HepG2 (cell line): ENCODE data around the gene FAS. TPM values are rescaled to one million over a fixed set of nuclear protein-coding genes. Genes with fewer than 3 reads are reported as not detected.

Experiments used
- CCAR2 ChIP-seq: fragments of 200-400 bp; formaldehyde crosslinking; optimal IDR thresholded peaks from 2 replicates; pipeline ENCODE3; 2018; ENCODE audit warnings: low read depth, mild to moderate bottlenecking, low read length, moderate library complexity
- FOXK1 ChIP-seq: sonication (generic); formaldehyde crosslinking; IDR thresholded peaks from 2 replicates; pipeline ENCODE4 v1.4.0; 2020; ENCODE audit warnings: low read depth, missing genetic modification reagents, borderline replicate concordance
- HNRNPUL1 ChIP-seq: fragments of 200-400 bp; formaldehyde crosslinking; IDR thresholded peaks from 2 replicates; pipeline ENCODE4 v1.6.1; 2017; ENCODE audit warnings: low read depth, mild to moderate bottlenecking, low read length, moderate library complexity
- KLF6 ChIP-seq: IDR thresholded peaks from 2 replicates; pipeline ENCODE4 v1.8.0; 2016; ENCODE audit warnings: missing biosample characterization, missing genetic modification reagents
- MEIS2 ChIP-seq: sonication (generic); formaldehyde crosslinking; IDR thresholded peaks from 2 replicates; pipeline ENCODE4 v1.9.0; 2021; ENCODE audit warnings: mild to moderate bottlenecking, missing genetic modification reagents
- NFYB ChIP-seq: sonication (generic); formaldehyde crosslinking; IDR thresholded peaks from 2 replicates; pipeline ENCODE4 v1.4.0; 2020; ENCODE audit warnings: missing genetic modification reagents
- NKX3-1 ChIP-seq: sonication (generic); formaldehyde crosslinking; IDR thresholded peaks from 2 replicates; pipeline ENCODE4 v1.5.0; 2020; ENCODE audit warnings: missing genetic modification reagents
- NPAS2 ChIP-seq: sonication (generic); formaldehyde crosslinking; IDR thresholded peaks from 2 replicates; pipeline ENCODE4 v1.8.0; 2022; ENCODE audit warnings: mild to moderate bottlenecking, missing genetic modification reagents, borderline replicate concordance
- NR2F2 ChIP-seq: IDR thresholded peaks from 2 replicates; pipeline ENCODE4 v1.6.1; 2012; ENCODE audit warnings: low read depth, inconsistent platforms, borderline replicate concordance
- PHF20 ChIP-seq: sonication (generic); formaldehyde crosslinking; IDR thresholded peaks from 2 replicates; pipeline ENCODE4 v1.5.0; 2020; ENCODE audit warnings: mild to moderate bottlenecking, missing genetic modification reagents
- TBX2 ChIP-seq: sonication (generic); formaldehyde crosslinking; IDR thresholded peaks from 2 replicates; pipeline ENCODE4 v1.5.0; 2020; ENCODE audit warnings: missing genetic modification reagents, mild to moderate bottlenecking, borderline replicate concordance
- TRIM24 ChIP-seq: sonication (generic); formaldehyde crosslinking; IDR thresholded peaks from 2 replicates; pipeline ENCODE4 v1.8.0; 2022; ENCODE audit warnings: mild to moderate bottlenecking, missing genetic modification reagents
- XBP1 ChIP-seq: sonication (generic); formaldehyde crosslinking; IDR thresholded peaks from 2 replicates; pipeline ENCODE4 v1.5.0; 2020; ENCODE audit warnings: missing genetic modification reagents
- ZBTB38 ChIP-seq: sonication (generic); formaldehyde crosslinking; IDR thresholded peaks from 2 replicates; pipeline ENCODE4 v1.5.1; 2020; ENCODE audit warnings: mild to moderate bottlenecking, missing genetic modification reagents
- ZFP1 ChIP-seq: IDR thresholded peaks from 2 replicates; pipeline ENCODE4 v1.6.1; 2016
- ZFP36L1 ChIP-seq: sonication (generic); formaldehyde crosslinking; IDR thresholded peaks from 2 replicates; pipeline ENCODE4 v1.8.0; 2022; ENCODE audit warnings: mild to moderate bottlenecking, missing genetic modification reagents, moderate library complexity
- ZFP37 ChIP-seq: sonication (generic); formaldehyde crosslinking; IDR thresholded peaks from 2 replicates; pipeline ENCODE4 v1.4.0; 2020; ENCODE audit warnings: missing genetic modification reagents, borderline replicate concordance
- ZNF30 ChIP-seq: sonication (generic); formaldehyde crosslinking; IDR thresholded peaks from 2 replicates; pipeline ENCODE4 v1.5.0; 2020; ENCODE audit warnings: mild to moderate bottlenecking, missing genetic modification reagents
- ZNF557 ChIP-seq: sonication (generic); formaldehyde crosslinking; IDR thresholded peaks from 2 replicates; pipeline ENCODE4 v1.4.0; 2020; ENCODE audit warnings: missing genetic modification reagents
- ZNF564 ChIP-seq: sonication (generic); formaldehyde crosslinking; IDR thresholded peaks from 2 replicates; pipeline ENCODE4 v1.8.1; 2023; ENCODE audit warnings: mild to moderate bottlenecking, missing genetic modification reagents
- ZNF607 ChIP-seq: sonication (generic); formaldehyde crosslinking; IDR thresholded peaks from 2 replicates; pipeline ENCODE4 v1.5.1; 2020; ENCODE audit warnings: missing genetic modification reagents, mild to moderate bottlenecking, borderline replicate concordance
- ZNF761 ChIP-seq: sonication (generic); formaldehyde crosslinking; conservative IDR thresholded peaks from 2 replicates; pipeline ENCODE4 v1.4.0; 2020; ENCODE audit warnings: mild to moderate bottlenecking, missing genetic modification reagents
- ZSCAN31 ChIP-seq: sonication (generic); formaldehyde crosslinking; IDR thresholded peaks from 2 replicates; pipeline ENCODE4 v1.5.0; 2020; ENCODE audit warnings: low read depth, mild to moderate bottlenecking, missing genetic modification reagents
- polyA plus RNA-seq, 8 experiments: library from polyadenylated mRNA; depleted of rRNA in 3 of 8; stranded (reverse) in 7 of 8; unstranded in 1 of 8; fragments of >200 nt; fragmentation: Illumina TruSeq in 4 of 8; extraction: Trizol in 4 of 8; gene quantifications; 2 replicates each; pipeline versions ENCODE4 v1.2.1 to v1.2.3, GENCODE V29; 2011 to 2016; ENCODE audit warnings: low read depth in 4 of 8, missing spikeins in 1 of 8, mixed read lengths in 1 of 8; ENCODE audit not compliant: insufficient read depth in 1 of 8
- total RNA-seq, 5 experiments: library from RNA; depleted of rRNA; stranded (reverse); fragments of >200 nt; fragmentation: Illumina TruSeq; extraction: Trizol; gene quantifications; 2 replicates each; pipeline ENCODE4 v1.2.3, GENCODE V29; 2016; ENCODE audit warnings: low read depth in 1 of 5
- TF ChIP-seq, protein P1 (sequence below): sonication (generic); formaldehyde crosslinking; IDR thresholded peaks from 2 replicates; pipeline ENCODE4 v1.5.0; 2020; ENCODE audit warnings: missing genetic modification reagents
- TF ChIP-seq, protein P2 (sequence below): sonication (generic); formaldehyde crosslinking; IDR thresholded peaks from 2 replicates; pipeline ENCODE4 v1.4.0; 2020; ENCODE audit warnings: missing genetic modification reagents
- TF ChIP-seq, protein P3 (sequence below): sonication (generic); formaldehyde crosslinking; IDR thresholded peaks from 2 replicates; pipeline ENCODE4 v1.8.0; 2022; ENCODE audit warnings: mild to moderate bottlenecking, missing genetic modification reagents, moderate library complexity
- TF ChIP-seq, protein P4 (sequence below), 2 experiments: fragments of 450-650 bp in 1 of 2; sonication (generic) in 1 of 2; formaldehyde crosslinking; IDR thresholded peaks; 2 replicates each; pipeline versions ENCODE4 v1.5.0 to v1.8.0; 2020 to 2022; ENCODE audit warnings: mild to moderate bottlenecking in 1 of 2, missing genetic modification reagents in 1 of 2

Gene FAS
- total and polyA plus RNA-seq, 2 of the 13 experiments (the other 11 are each of a cell fraction or from before 2014, with no cell fraction given), result 5.9 to 17.9 TPM

DNA sequence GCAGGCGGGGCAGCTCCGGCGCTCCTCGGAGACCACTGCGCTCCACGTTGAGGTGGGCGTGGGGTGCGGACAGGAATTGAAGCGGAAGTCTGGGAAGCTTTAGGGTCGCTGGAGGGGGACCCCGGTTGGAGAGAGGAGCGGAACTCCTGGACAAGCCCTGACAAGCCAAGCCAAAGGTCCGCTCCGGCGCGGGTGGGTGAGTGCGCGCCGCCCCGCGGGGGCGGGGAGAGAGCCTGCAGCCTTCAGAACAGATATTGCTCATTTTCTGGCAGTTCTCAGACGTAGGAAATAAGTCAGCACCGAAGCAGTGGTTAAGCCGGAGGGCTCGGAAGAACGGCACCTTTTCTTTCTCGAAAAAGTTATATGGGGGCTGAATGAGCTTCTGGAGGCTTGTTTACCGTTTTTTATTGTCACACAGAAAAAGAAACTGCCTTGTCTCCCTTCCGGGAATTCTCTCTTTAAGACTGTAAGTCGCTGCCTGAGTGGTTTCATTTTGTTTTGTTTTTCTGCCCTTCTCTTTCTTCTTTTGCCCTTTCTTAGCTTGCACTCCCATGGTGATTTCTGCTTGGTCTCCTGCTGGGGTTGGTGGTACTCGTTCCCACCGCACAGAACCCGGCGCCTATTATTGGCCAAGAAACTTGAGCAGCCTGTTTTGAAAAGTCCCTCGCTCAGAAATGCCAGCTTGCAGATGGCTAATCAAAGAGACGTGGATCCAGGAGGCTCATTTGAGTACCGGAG is 732 bp downstream of the FAS start (continued):
- TF ChIP-seq HNRNPUL1 (no peak), CCAR2 (no peak), MEIS2 (CRISPR knock-in tag) (no peak), ZFP1 (CRISPR knock-in tag) (no peak), ZNF564 (CRISPR knock-in tag) (no peak), ZNF607 (CRISPR knock-in tag) (no peak; the same call in 1 of the 2 replicates), ZFP36L1 (CRISPR knock-in tag) (no peak), TRIM24 (no peak), NPAS2 (no peak), NFYB (peak; percentile 49), KLF6 (CRISPR knock-in tag) (peak; percentile 24), ZSCAN31 (CRISPR knock-in tag) (no peak), XBP1 (no peak), ZNF557 (0 out of 2 replicates have a peak, but pooled peaks have one; percentile 27), ZFP37 (CRISPR knock-in tag) (no peak), NKX3-1 (no peak), ZBTB38 (CRISPR knock-in tag) (no peak), ZNF761 (no peak), NR2F2 (no peak), FOXK1 (CRISPR knock-in tag) (no peak), ZNF30 (CRISPR knock-in tag) (no peak), TBX2 (CRISPR knock-in tag) (0 out of 2 replicates have a peak, but pooled peaks have one; percentile 3), PHF20 (CRISPR knock-in tag) (no peak)
- TF ChIP-seq, protein P1, sequence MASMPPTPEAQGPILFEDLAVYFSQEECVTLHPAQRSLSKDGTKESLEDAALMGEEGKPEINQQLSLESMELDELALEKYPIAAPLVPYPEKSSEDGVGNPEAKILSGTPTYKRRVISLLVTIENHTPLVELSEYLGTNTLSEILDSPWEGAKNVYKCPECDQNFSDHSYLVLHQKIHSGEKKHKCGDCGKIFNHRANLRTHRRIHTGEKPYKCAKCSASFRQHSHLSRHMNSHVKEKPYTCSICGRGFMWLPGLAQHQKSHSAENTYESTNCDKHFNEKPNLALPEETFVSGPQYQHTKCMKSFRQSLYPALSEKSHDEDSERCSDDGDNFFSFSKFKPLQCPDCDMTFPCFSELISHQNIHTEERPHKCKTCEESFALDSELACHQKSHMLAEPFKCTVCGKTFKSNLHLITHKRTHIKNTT (CRISPR knock-in tag), result no peak
- TF ChIP-seq, protein P2, sequence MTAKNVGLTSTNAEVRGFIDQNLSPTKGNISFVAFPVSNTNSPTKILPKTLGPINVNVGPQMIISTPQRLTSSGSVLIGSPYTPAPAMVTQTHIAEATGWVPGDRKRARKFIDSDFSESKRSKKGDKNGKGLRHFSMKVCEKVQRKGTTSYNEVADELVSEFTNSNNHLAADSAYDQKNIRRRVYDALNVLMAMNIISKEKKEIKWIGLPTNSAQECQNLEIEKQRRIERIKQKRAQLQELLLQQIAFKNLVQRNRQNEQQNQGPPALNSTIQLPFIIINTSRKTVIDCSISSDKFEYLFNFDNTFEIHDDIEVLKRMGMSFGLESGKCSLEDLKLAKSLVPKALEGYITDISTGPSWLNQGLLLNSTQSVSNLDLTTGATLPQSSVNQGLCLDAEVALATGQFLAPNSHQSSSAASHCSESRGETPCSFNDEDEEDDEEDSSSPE (CRISPR knock-in tag), result peak; percentile 57; the same call in 1 of the 2 replicates
- TF ChIP-seq, protein P3, sequence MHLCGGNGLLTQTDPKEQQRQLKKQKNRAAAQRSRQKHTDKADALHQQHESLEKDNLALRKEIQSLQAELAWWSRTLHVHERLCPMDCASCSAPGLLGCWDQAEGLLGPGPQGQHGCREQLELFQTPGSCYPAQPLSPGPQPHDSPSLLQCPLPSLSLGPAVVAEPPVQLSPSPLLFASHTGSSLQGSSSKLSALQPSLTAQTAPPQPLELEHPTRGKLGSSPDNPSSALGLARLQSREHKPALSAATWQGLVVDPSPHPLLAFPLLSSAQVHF (CRISPR knock-in tag), result no peak
- TF ChIP-seq, protein P4, sequence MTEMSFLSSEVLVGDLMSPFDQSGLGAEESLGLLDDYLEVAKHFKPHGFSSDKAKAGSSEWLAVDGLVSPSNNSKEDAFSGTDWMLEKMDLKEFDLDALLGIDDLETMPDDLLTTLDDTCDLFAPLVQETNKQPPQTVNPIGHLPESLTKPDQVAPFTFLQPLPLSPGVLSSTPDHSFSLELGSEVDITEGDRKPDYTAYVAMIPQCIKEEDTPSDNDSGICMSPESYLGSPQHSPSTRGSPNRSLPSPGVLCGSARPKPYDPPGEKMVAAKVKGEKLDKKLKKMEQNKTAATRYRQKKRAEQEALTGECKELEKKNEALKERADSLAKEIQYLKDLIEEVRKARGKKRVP (CRISPR knock-in tag; IDR thresholded peaks at IDR 0.05), result 0 out of 4 replicates have a peak, but pooled peaks of 1 of the 2 experiments have one; percentile 19
